Transverse colon (tissue), 4 donors: Measurements from ENCODE around the gene SRRM1. TPM values are rescaled to one million over a fixed set of nuclear protein-coding genes. Genes with fewer than 3 reads are reported as not detected.

Source experiments
- DNase-seq: peaks from one replicate; pipeline ENCODE4 v3.0.0-alpha.2; 2019
- H3K27ac ChIP-seq, 4 donors: fragments of 200-600 bp; sonication (generic); 2 replicates each; pipeline ENCODE4 v1.5.1; 2016 to 2018; ENCODE audit warnings: inconsistent platforms in 4 of 4
- H3K27me3 ChIP-seq: fragments of 200-600 bp; sonication (generic); 2 replicates; pipeline ENCODE4 v1.5.1; 2017; ENCODE audit warnings: inconsistent platforms
- H3K36me3 ChIP-seq, 4 donors: fragments of 200-600 bp; sonication (generic); 2 replicates each; pipeline ENCODE4 v1.5.1; 2017 to 2019; ENCODE audit warnings: inconsistent platforms in 4 of 4
- H3K4me1 ChIP-seq, 4 donors: fragments of 200-600 bp; sonication (generic); 2 replicates each; pipeline ENCODE4 v1.5.1; 2017 to 2020; ENCODE audit warnings: inconsistent platforms in 4 of 4
- H3K4me3 ChIP-seq, 4 donors: fragments of 200-600 bp; sonication (generic); 1 replicate in 1 of 4; 2 replicates in 3 of 4; pipeline versions ENCODE4 v1.5.1 to v1.6.1; 2017 to 2019; ENCODE audit warnings: inconsistent platforms in 4 of 4
- H3K9me3 ChIP-seq, 2 donors: fragments of 200-600 bp; sonication (generic); 2 replicates each; pipeline ENCODE4 v1.5.1; 2017 to 2019; ENCODE audit warnings: inconsistent platforms in 2 of 2
- CTCF ChIP-seq, 5 experiments: fragments of 200-600 bp in 3 of 5; fragments of 450-650 bp in 2 of 5; sonication (generic) in 3 of 5; IDR thresholded peaks; 1 replicate in 2 of 5; 2 replicates in 3 of 5; pipeline ENCODE4 v1.5.1; 2016 to 2017; ENCODE audit warnings: antibody characterized with exemption in 5 of 5, inconsistent platforms in 3 of 5, mild to moderate bottlenecking in 2 of 5, moderate library complexity in 1 of 5
- EP300 ChIP-seq: sonication (generic); formaldehyde crosslinking; IDR thresholded peaks from one replicate; pipeline ENCODE4 v1.6.1; 2017; ENCODE audit warnings: antibody characterized with exemption, low read depth
- POLR2A ChIP-seq: fragments of 450-650 bp; IDR thresholded peaks from one replicate; pipeline ENCODE4 v1.6.1; 2016; ENCODE audit warnings: antibody characterized with exemption, mild to moderate bottlenecking, moderate library complexity
- POLR2AphosphoS5 ChIP-seq, 3 donors: sonication (generic); formaldehyde crosslinking; IDR thresholded peaks; one replicate each; pipeline ENCODE4 v1.6.1; 2016; ENCODE audit warnings: antibody characterized with exemption in 3 of 3
- WGBS, 2 donors: methylation state at CpG; one replicate each; pipeline ENCODE4 v1.1.5; 2018; ENCODE audit warnings: low coverage in 1 of 2; 5-methylcytosine and 5-hydroxymethylcytosine counted together
- in situ Hi-C, 4 donors: fragments of 200-750 bp; cut with MboI; loops; one replicate each; pipeline versions ENCODE4 v1.15.0 to v1.15.1; 2017; ENCODE audit warnings: low sequenced_read_pairs in 3 of 4, low pct_ligation_motif_present in 1 of 4, low pct_unique_long_range_greater_than_20kb in 1 of 4
- intact Hi-C: fragments of 100-400 bp; cut with DNase I; formaldehyde crosslinking; loops from one replicate; pipeline ENCODE4 v1.15.1; 2023; ENCODE audit warnings: low total_unique reads
- total RNA-seq, 4 donors: library from RNA; depleted of rRNA; stranded (reverse); fragments of >200 nt; gene quantifications; one replicate each; pipeline ENCODE4 v1.1.0, GENCODE V29; 2016

SRRM1 gene
- total RNA-seq, 4 donors from 2014 or later: 71.1 to 209 (median 141) TPM

DNA sequence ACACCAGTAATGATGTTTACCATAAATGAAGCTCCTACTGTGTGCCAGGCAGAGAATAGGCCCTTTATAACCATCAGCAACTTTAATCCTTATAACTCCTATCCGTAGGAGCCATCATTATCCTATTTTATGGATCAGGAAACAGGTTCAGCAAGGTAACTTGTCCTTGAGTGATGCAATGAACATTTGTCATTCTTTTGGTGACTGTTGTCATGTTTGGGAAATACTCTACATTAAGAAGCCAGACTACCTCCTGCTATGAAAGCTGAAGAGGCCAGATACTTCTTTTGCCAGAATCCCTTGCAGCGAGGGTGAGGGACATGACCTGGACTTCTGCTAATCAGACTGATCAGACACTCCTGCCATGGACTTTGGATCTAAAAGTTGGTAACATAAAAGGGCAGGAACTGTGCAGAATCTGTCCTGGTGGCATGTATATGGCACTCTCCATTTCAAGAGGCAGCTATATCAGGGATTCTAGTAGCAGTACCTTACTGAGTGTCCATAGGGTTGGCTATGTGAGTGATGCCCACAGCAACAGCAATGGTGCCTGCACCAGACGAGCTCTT is 33.1 kb upstream of the SRRM1 start:
- intact Hi-C loops: no loop called here
- TF ChIP-seq EP300 (no peak), POLR2AphosphoS5 (IDR thresholded peaks at IDR 0.05) (no peak), POLR2A (no peak)
- H3K4me1 ChIP-seq: no peaks in the 10 kb centered on the region
- H3K27me3 ChIP-seq: peaks cover 3% of the 10 kb centered on the region
- no peaks in the 10 kb centered on the region for H3K36me3 ChIP-seq
- in situ Hi-C loops: no loop called here
- no peak for DNase-seq
- no peak overlapping the region for H3K4me3 ChIP-seq
- 29 to 60% methylated on average over 2 to 3 of the region's 3 CpGs for WGBS, 2 donors
- H3K9me3 ChIP-seq: no peaks in the 10 kb centered on the region
- H3K27ac ChIP-seq: no peak overlapping the region

- TF ChIP-seq POLR2AphosphoS5 (IDR thresholded peaks at IDR 0.05): no peak
- no peak for TF ChIP-seq POLR2A
- Histone ChIP-seq H3K4me1 (peaks cover 0 to 6% (median 2%) of the 10 kb centered on the region in 4 donors), H3K4me3 (no peak overlapping the region), H3K36me3 (no peaks in the 10 kb centered on the region), H3K27me3 (peaks cover 8% of the 10 kb centered on the region), H3K9me3 (no peaks in the 10 kb centered on the region), H3K27ac (no peak overlapping the region)
- DNase-seq: no peak
- in situ Hi-C loops: no loop called here
- intact Hi-C loops: no loop called here
- WGBS, 2 donors: 77% methylated on average over 5 of the region's 5 CpGs; no CpG with 5 or more reads in 1 of the 2 donors
These were observed 23.7 kb upstream of the SRRM1 start for GRCh38 chr1:24619376-24619775.

DNA sequence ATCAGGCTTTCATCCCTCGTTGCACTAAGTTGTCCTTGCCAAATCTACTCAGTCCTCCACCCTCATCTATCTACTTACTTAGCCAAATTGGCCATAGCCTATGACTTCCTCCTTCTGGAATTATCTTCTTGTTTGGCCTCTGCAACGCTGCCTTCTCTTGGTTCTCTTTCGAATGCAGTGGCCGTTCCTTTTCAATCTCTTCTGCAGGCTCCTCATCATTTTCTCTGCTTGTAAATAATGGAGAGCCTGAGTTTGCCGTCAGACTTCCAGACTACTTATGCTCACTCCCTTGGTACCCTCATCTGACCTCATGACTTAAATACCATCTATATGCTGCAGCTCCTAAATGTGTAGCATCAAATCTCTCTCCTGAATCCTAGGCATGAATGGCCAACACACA is 22.4 kb upstream of the SRRM1 start:
- no peaks in the 10 kb centered on the region for H3K9me3 ChIP-seq

GRCh38 chr1:24621121-24621520 is 22.0 kb upstream of the SRRM1 start:
- intact Hi-C loops: no loop called here

More for the DNA sequence above, 22.4 kb upstream of the SRRM1 start:
- Histone ChIP-seq H3K27me3 (peaks cover 3% of the 10 kb centered on the region), H3K27ac (no peak overlapping the region), H3K36me3 (no peaks in the 10 kb centered on the region), H3K4me3 (no peak overlapping the region), H3K4me1 (peaks cover 0 to 6% (median 2%) of the 10 kb centered on the region in 4 donors)
- intact Hi-C loops: no loop called here
- no peak for TF ChIP-seq CTCF (IDR thresholded peaks at IDR 0.05)
- in situ Hi-C loops: no loop called here
- no peak for DNase-seq
- WGBS, 2 donors: 69 to 70% methylated on average over 5 of the region's 5 CpGs

GRCh38 chr1:24622218-24622617 is 20.9 kb upstream of the SRRM1 start:
- H3K9me3 ChIP-seq: no peaks in the 10 kb centered on the region
- H3K4me1 ChIP-seq: peaks cover 0 to 6% (median 2%) of the 10 kb centered on the region in 4 donors
- H3K4me3 ChIP-seq: no peak overlapping the region
- in situ Hi-C loops: no loop called here
- WGBS, 2 donors: 26 to 42% methylated on average over 4 of the region's 4 CpGs
- no peaks in the 10 kb centered on the region for H3K27me3 ChIP-seq
- no peaks in the 10 kb centered on the region for H3K36me3 ChIP-seq
- intact Hi-C loops: no loop called here
- no peak overlapping the region for H3K27ac ChIP-seq
- TF ChIP-seq POLR2AphosphoS5 (IDR thresholded peaks at IDR 0.05) (no peak), EP300 (no peak), CTCF (IDR thresholded peaks at IDR 0.05) (no peak), POLR2A (no peak)
- no peak for DNase-seq

More at GRCh38 chr1:24621121-24621520, 22.0 kb upstream of the SRRM1 start:
- in situ Hi-C loops: no loop called here
- Histone ChIP-seq H3K4me1 (peaks cover 0 to 6% (median 2%) of the 10 kb centered on the region in 4 donors), H3K4me3 (no peak overlapping the region), H3K36me3 (no peaks in the 10 kb centered on the region), H3K27ac (no peak overlapping the region), H3K9me3 (no peaks in the 10 kb centered on the region), H3K27me3 (no peaks in the 10 kb centered on the region)
- DNase-seq: no peak
- TF ChIP-seq EP300: no peak
- TF ChIP-seq POLR2AphosphoS5 (IDR thresholded peaks at IDR 0.05): no peak
- TF ChIP-seq CTCF (IDR thresholded peaks at IDR 0.05): no peak
- TF ChIP-seq POLR2A: no peak
- 72 to 74% methylated on average over 5 of the region's 5 CpGs for WGBS, 2 donors
